Fibroblast of lung (primary cell): ENCODE data around the gene USP44. TPM values are rescaled to one million over a fixed set of nuclear protein-coding genes. Genes with fewer than 3 reads are reported as not detected.

Experiments
- DNase-seq, 2 donors: peaks; one replicate each; pipeline versions ENCODE4 v3.0.0 to v3.0.0-alpha.2; 2010; ENCODE audit warnings: low read depth in 2 of 2
- H2AFZ ChIP-seq: 2 replicates; pipeline ENCODE4 v1.5.1; 2012; ENCODE audit warnings: low read length, control low read depth, inconsistent platforms
- H3K27ac ChIP-seq: 2 replicates; pipeline ENCODE4 v1.5.1; 2011; ENCODE audit warnings: low read length, control low read depth; ENCODE audit not compliant: insufficient read depth
- H3K27me3 ChIP-seq: 2 replicates; pipeline ENCODE4 v1.5.1; 2011; ENCODE audit warnings: mild to moderate bottlenecking, low read length; ENCODE audit not compliant: control insufficient read depth, insufficient read depth
- H3K36me3 ChIP-seq: 2 replicates; pipeline ENCODE4 v1.5.1; 2011; ENCODE audit warnings: low read length; ENCODE audit not compliant: control insufficient read depth, insufficient read depth
- H3K4me1 ChIP-seq: 2 replicates; pipeline ENCODE4 v1.5.1; 2011; ENCODE audit warnings: low read length; ENCODE audit not compliant: control insufficient read depth, insufficient read depth; ENCODE audit errors: extremely low read depth
- H3K4me2 ChIP-seq: 2 replicates; pipeline ENCODE4 v1.5.1; 2011; ENCODE audit warnings: low read length, control low read depth; ENCODE audit not compliant: insufficient read depth; ENCODE audit errors: extremely low read depth
- H3K4me3 ChIP-seq, 4 experiments: fragments of 200-600 bp in 1 of 4; sonication (generic) in 1 of 4; replicated peaks in 1 of 4; 2 replicates each; pipeline ENCODE4 v1.5.1; 2011 to 2016; ENCODE audit warnings: low read length in 4 of 4, low read depth in 3 of 4, mild to moderate bottlenecking in 3 of 4, control low read depth in 2 of 4, inconsistent platforms in 1 of 4, mixed read lengths in 1 of 4; ENCODE audit not compliant: insufficient read depth in 1 of 4; ENCODE audit errors: control extremely low read depth in 1 of 4
- H3K79me2 ChIP-seq: 2 replicates; pipeline ENCODE4 v1.5.1; 2012; ENCODE audit warnings: mild to moderate bottlenecking, low read length, inconsistent platforms; ENCODE audit not compliant: control insufficient read depth, insufficient read depth
- H3K9ac ChIP-seq: 2 replicates; pipeline ENCODE4 v1.5.1; 2011; ENCODE audit warnings: mild to moderate bottlenecking, low read length, control low read depth; ENCODE audit not compliant: insufficient read depth
- H3K9me3 ChIP-seq: 2 replicates; pipeline ENCODE4 v1.5.1; 2012; ENCODE audit warnings: low read depth, low read length; ENCODE audit not compliant: control insufficient read depth, insufficient read depth
- H4K20me1 ChIP-seq: 2 replicates; pipeline ENCODE4 v1.5.1; 2011; ENCODE audit warnings: low read length; ENCODE audit not compliant: control insufficient read depth, insufficient read depth; ENCODE audit errors: extremely low read depth
- EZH2 ChIP-seq: IDR thresholded peaks from 2 replicates; pipeline ENCODE4 v1.5.1; 2012; ENCODE audit warnings: low read length, control low read depth, mild to moderate bottlenecking; ENCODE audit errors: missing control alignments
- polyA plus RNA-seq, 2 donors: library from polyadenylated mRNA; depleted of rRNA in 1 of 2; stranded (reverse) in 1 of 2; unstranded in 1 of 2; fragments of >200 nt; gene quantifications; 2 replicates each; pipeline ENCODE4 v1.2.1, GENCODE V29; 2011 to 2012; ENCODE audit warnings: missing spikeins in 1 of 2
- total RNA-seq: library from RNA; depleted of rRNA; stranded (reverse); fragments of >200 nt; gene quantifications from 2 replicates; pipeline ENCODE4 v1.2.1, GENCODE V29; 2014
- TF ChIP-seq, protein P1 (sequence below), 2 donors: IDR thresholded peaks in 1 of 2; conservative IDR thresholded peaks in 1 of 2; 1 replicate in 1 of 2; 2 replicates in 1 of 2; pipeline ENCODE4 v1.5.1; 2011 to 2012; ENCODE audit warnings: low read length in 2 of 2, control low read depth in 1 of 2, inconsistent platforms in 1 of 2, low read depth in 1 of 2, mild to moderate bottlenecking in 1 of 2

Gene USP44
- total and polyA plus RNA-seq, 2 donors (not counting 1 experiment from before 2014, with no cell fraction given): 7.0 to 27.4 TPM

GRCh38 chr12:95497031-95497430, 54.2 kb downstream of the USP44 start:
- Histone ChIP-seq H3K36me3 (no peaks in the 10 kb centered on the region), H4K20me1 (no peaks in the 10 kb centered on the region), H3K27me3 (no peaks in the 10 kb centered on the region), H3K9me3 (no peaks in the 10 kb centered on the region), H3K4me1 (no peaks in the 10 kb centered on the region), H3K4me3 (no peak overlapping the region), H2AFZ (no peak overlapping the region), H3K4me2 (no peak overlapping the region), H3K9ac (no peak overlapping the region), H3K79me2 (peaks cover 3% of the 10 kb centered on the region), H3K27ac (no peak overlapping the region)
- DNase-seq: no peak
- no peak for TF ChIP-seq EZH2
- TF ChIP-seq, protein P1, sequence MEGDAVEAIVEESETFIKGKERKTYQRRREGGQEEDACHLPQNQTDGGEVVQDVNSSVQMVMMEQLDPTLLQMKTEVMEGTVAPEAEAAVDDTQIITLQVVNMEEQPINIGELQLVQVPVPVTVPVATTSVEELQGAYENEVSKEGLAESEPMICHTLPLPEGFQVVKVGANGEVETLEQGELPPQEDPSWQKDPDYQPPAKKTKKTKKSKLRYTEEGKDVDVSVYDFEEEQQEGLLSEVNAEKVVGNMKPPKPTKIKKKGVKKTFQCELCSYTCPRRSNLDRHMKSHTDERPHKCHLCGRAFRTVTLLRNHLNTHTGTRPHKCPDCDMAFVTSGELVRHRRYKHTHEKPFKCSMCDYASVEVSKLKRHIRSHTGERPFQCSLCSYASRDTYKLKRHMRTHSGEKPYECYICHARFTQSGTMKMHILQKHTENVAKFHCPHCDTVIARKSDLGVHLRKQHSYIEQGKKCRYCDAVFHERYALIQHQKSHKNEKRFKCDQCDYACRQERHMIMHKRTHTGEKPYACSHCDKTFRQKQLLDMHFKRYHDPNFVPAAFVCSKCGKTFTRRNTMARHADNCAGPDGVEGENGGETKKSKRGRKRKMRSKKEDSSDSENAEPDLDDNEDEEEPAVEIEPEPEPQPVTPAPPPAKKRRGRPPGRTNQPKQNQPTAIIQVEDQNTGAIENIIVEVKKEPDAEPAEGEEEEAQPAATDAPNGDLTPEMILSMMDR (conservative IDR thresholded peaks at IDR 0.05 in 1 of 2, IDR thresholded peaks at IDR 0.05 in 1 of 2; ENCODE audit: low read depth in 1 of 2, low read length in 2 of 2): no peak

- Histone ChIP-seq H3K9me3 (no peaks in the 10 kb centered on the region), H3K9ac (no peak overlapping the region), H4K20me1 (no peaks in the 10 kb centered on the region), H3K36me3 (no peaks in the 10 kb centered on the region), H3K4me1 (no peaks in the 10 kb centered on the region), H3K27me3 (no peaks in the 10 kb centered on the region), H3K4me3 (no peak overlapping the region), H2AFZ (no peak overlapping the region), H3K4me2 (no peak overlapping the region), H3K27ac (no peak overlapping the region), H3K79me2 (peaks cover 3% of the 10 kb centered on the region)
- no peak for TF ChIP-seq EZH2
- TF ChIP-seq, protein P1 (conservative IDR thresholded peaks at IDR 0.05 in 1 of 2, IDR thresholded peaks at IDR 0.05 in 1 of 2; ENCODE audit: low read depth in 1 of 2, low read length in 2 of 2): no peak
- DNase-seq: no peak
Observed at GRCh38 chr12:95495433-95495832, 55.8 kb downstream of the USP44 start.

DNA sequence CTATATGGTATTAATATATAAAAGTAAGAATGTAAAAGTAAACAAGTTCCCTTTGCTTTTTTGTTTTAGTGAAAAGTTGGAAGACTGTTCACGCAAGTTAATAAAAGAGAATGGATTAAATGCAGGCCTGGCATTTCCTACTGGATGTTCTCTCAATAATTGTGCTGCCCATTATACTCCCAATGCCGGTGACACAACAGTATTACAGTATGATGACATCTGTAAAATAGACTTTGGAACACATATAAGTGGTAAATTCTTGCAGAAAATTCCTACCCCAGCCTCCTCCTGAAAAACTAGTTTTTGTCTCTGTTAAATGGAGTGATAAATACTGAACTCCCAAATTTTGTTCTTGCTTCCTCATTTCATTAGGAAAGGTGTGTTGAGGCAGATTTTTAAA, 56.4 kb downstream of the USP44 start:
- no peaks in the 10 kb centered on the region for H3K9me3 ChIP-seq
- H2AFZ ChIP-seq: no peak overlapping the region
- DNase-seq: no peak
- H4K20me1 ChIP-seq: no peaks in the 10 kb centered on the region
- no peaks in the 10 kb centered on the region for H3K4me1 ChIP-seq
- no peaks in the 10 kb centered on the region for H3K36me3 ChIP-seq
- TF ChIP-seq EZH2: no peak
- TF ChIP-seq, protein P1 (conservative IDR thresholded peaks at IDR 0.05 in 1 of 2, IDR thresholded peaks at IDR 0.05 in 1 of 2; ENCODE audit: low read depth in 1 of 2, low read length in 2 of 2): no peak
- H3K4me2 ChIP-seq: no peak overlapping the region
- H3K9ac ChIP-seq: no peak overlapping the region
- H3K79me2 ChIP-seq: peaks cover 3% of the 10 kb centered on the region
- no peaks in the 10 kb centered on the region for H3K27me3 ChIP-seq
- H3K27ac ChIP-seq: no peak overlapping the region
- H3K4me3 ChIP-seq: no peak overlapping the region
